HepG2 (cell line): ENCODE measurements around the gene HMGB4. TPM values are rescaled to one million over a fixed set of nuclear protein-coding genes. Genes with fewer than 3 reads are reported as not detected.

ENCODE experiments used
- ATAC-seq: fragments of 200-7000 bp; cut with Tn5 transposase; 3 replicates; pipeline ENCODE4 v1.9.1; 2020; ENCODE audit warnings: mild to moderate bottlenecking, moderate library complexity
- BruUV-seq: library from RNA; stranded (reverse); fragments of 400-500 nt; replicated peaks from 2 replicates; lab custom pipeline; 2021; lab: Mats Ljungman, UMichigan
- CTCF ChIA-PET: fragments of 300-600 bp; formaldehyde crosslinking; extraction: SDS; loops from one replicate; lab custom pipeline; 2021; ENCODE audit warnings: low total read pairs, inconsistent platforms, low intra/inter-chr PET ratio; lab: Yijun Ruan, JAX
- POLR2A ChIA-PET: fragments of 350-600 bp; sonication (Branson Sonifier 250); formaldehyde crosslinking; loops from one replicate; lab custom pipeline; 2020; ENCODE audit warnings: antibody characterized with exemption, inconsistent platforms; lab: Yijun Ruan, JAX
- DNase-seq: peaks from one replicate; pipeline ENCODE4 v3.0.0-alpha.2; 2015; ENCODE audit warnings: low spot score
- FAIRE-seq: peaks from 3 replicates; lab custom pipeline; 2011; peaks lifted over from hg19 to GRCh38; lab: Jason Lieb, UNC
- H2AFZ ChIP-seq: one replicate; pipeline ENCODE4 v1.6.1; 2011; ENCODE audit warnings: low read length, inconsistent platforms
- H3K27ac ChIP-seq: fragments of 300-600 bp; 3 replicates; pipeline ENCODE4 v1.8.0; 2011; ENCODE audit warnings: mixed run types, mild to moderate bottlenecking, mixed read lengths, low read length, inconsistent platforms; ENCODE audit not compliant: insufficient read depth; ENCODE audit errors: extremely low read length
- H3K27me3 ChIP-seq, 2 experiments: fragments of 200-600 bp in 1 of 2; 2 replicates in 1 of 2; 3 replicates in 1 of 2; pipeline versions ENCODE4 v1.6.0 to v1.8.0; 2011; ENCODE audit warnings: low read length in 2 of 2, mild to moderate bottlenecking in 2 of 2, moderate library complexity in 2 of 2, inconsistent platforms in 1 of 2; ENCODE audit not compliant: insufficient read depth in 2 of 2, control insufficient read depth in 1 of 2
- H3K36me3 ChIP-seq, 2 experiments: fragments of 200-600 bp in 1 of 2; replicated peaks in 1 of 2; 2 replicates in 1 of 2; 3 replicates in 1 of 2; pipeline versions ENCODE4 v1.5.1 to v1.8.0; 2011; ENCODE audit warnings: low read length in 2 of 2, inconsistent platforms in 1 of 2; ENCODE audit not compliant: insufficient read depth in 2 of 2, control insufficient read depth in 1 of 2
- H3K4me1 ChIP-seq: 2 replicates; pipeline ENCODE4 v1.5.1; 2012; ENCODE audit warnings: low read length, inconsistent platforms; ENCODE audit not compliant: insufficient read depth
- H3K4me2 ChIP-seq: 2 replicates; pipeline ENCODE4 v1.6.0; 2011; ENCODE audit warnings: low read depth, low read length, inconsistent platforms
- H3K4me3 ChIP-seq, 3 experiments: fragments of 200-600 bp in 1 of 3; sonication (generic), shearing (Covaris generic) in 1 of 3; replicated peaks in 1 of 3; 2 replicates each; pipeline ENCODE4 v1.5.1; 2011 to 2016; ENCODE audit warnings: low read length in 3 of 3, inconsistent platforms in 2 of 3, low read depth in 2 of 3, mild to moderate bottlenecking in 2 of 3, control low read depth in 1 of 3, mixed read lengths in 1 of 3; ENCODE audit not compliant: insufficient read depth in 1 of 3
- H3K79me2 ChIP-seq: one replicate; pipeline ENCODE4 v1.6.1; 2011; ENCODE audit warnings: low read length, inconsistent platforms; ENCODE audit not compliant: insufficient read depth
- H3K9ac ChIP-seq: 2 replicates; pipeline ENCODE4 v1.6.0; 2011; ENCODE audit warnings: mild to moderate bottlenecking, low read depth, low read length, inconsistent platforms; ENCODE audit not compliant: insufficient read depth
- H3K9me3 ChIP-seq: 2 replicates; pipeline ENCODE4 v1.5.1; 2012; ENCODE audit warnings: mild to moderate bottlenecking, low read length
- H4K20me1 ChIP-seq: 2 replicates; pipeline ENCODE4 v1.6.0; 2011; ENCODE audit warnings: inconsistent platforms, mild to moderate bottlenecking, low read length, moderate library complexity; ENCODE audit not compliant: insufficient read depth
- ATF7 ChIP-seq, 2 experiments: fragments of 450-650 bp in 1 of 2; sonication (generic) in 1 of 2; formaldehyde crosslinking in 1 of 2; IDR thresholded peaks; 2 replicates each; pipeline versions ENCODE4 v1.4.0 to v1.6.1; 2016 to 2020; ENCODE audit warnings: antibody characterized with exemption in 1 of 2, mild to moderate bottlenecking in 1 of 2, missing genetic modification reagents in 1 of 2
- CEBPG ChIP-seq: IDR thresholded peaks from 2 replicates; pipeline ENCODE4 v1.6.1; 2016
- CERS6 ChIP-seq: sonication (generic); formaldehyde crosslinking; IDR thresholded peaks from 2 replicates; pipeline ENCODE4 v1.5.0; 2020; ENCODE audit warnings: missing genetic modification reagents
- CREM ChIP-seq, 2 experiments: sonication (generic) in 1 of 2; formaldehyde crosslinking in 1 of 2; IDR thresholded peaks; 2 replicates each; pipeline versions ENCODE4 v1.4.0 to v1.6.1; 2016 to 2020; ENCODE audit warnings: antibody characterized with exemption in 1 of 2, mild to moderate bottlenecking in 1 of 2, missing genetic modification reagents in 1 of 2
- FOXJ3 ChIP-seq: sonication (generic); formaldehyde crosslinking; IDR thresholded peaks from 2 replicates; pipeline ENCODE4 v1.4.0; 2020; ENCODE audit warnings: missing genetic modification reagents, mild to moderate bottlenecking, borderline replicate concordance
- HNRNPLL ChIP-seq: fragments of 200-400 bp; formaldehyde crosslinking; IDR thresholded peaks from 2 replicates; pipeline ENCODE4 v1.6.1; 2017; ENCODE audit warnings: mild to moderate bottlenecking, low read depth, low read length; ENCODE audit not compliant: poor library complexity, severe bottlenecking
- IRF2 ChIP-seq: IDR thresholded peaks from 2 replicates; pipeline ENCODE4 v1.6.1; 2018; ENCODE audit warnings: missing genetic modification reagents, missing compliant biosample characterization
- KAT8 ChIP-seq: IDR thresholded peaks from 2 replicates; pipeline ENCODE4 v1.6.1; 2016; ENCODE audit warnings: missing genetic modification reagents, missing compliant biosample characterization
- PRPF4 ChIP-seq: fragments of 200-400 bp; formaldehyde crosslinking; IDR thresholded peaks from 2 replicates; pipeline ENCODE4 v1.6.1; 2016; ENCODE audit warnings: low read length, low read depth; ENCODE audit not compliant: poor library complexity, severe bottlenecking
- RFX3 ChIP-seq: IDR thresholded peaks from 2 replicates; pipeline ENCODE4 v1.6.1; 2016; ENCODE audit warnings: missing biosample characterization, missing genetic modification reagents
- TCF12 ChIP-seq, 2 experiments: fragments of 450-650 bp in 1 of 2; sonication (generic) in 1 of 2; formaldehyde crosslinking in 1 of 2; IDR thresholded peaks; 2 replicates each; pipeline versions ENCODE4 v1.6.1 to v1.8.0; 2017 to 2022; ENCODE audit warnings: antibody characterized with exemption in 1 of 2, mild to moderate bottlenecking in 1 of 2, missing genetic modification reagents in 1 of 2, moderate library complexity in 1 of 2
- ZBTB7A ChIP-seq: sonication (generic); formaldehyde crosslinking; IDR thresholded peaks from 2 replicates; pipeline ENCODE4 v1.8.0; 2022; ENCODE audit warnings: mild to moderate bottlenecking, missing genetic modification reagents
- ZNF205 ChIP-seq: IDR thresholded peaks from 2 replicates; pipeline ENCODE4 v1.6.1; 2018; ENCODE audit warnings: missing biosample characterization, missing genetic modification reagents
- ZNF468 ChIP-seq: sonication (generic); formaldehyde crosslinking; IDR thresholded peaks from 2 replicates; pipeline ENCODE4 v1.8.0; 2022; ENCODE audit warnings: mild to moderate bottlenecking, moderate library complexity, missing genetic modification reagents
- ZNF496 ChIP-seq: sonication (generic); formaldehyde crosslinking; IDR thresholded peaks from 2 replicates; pipeline ENCODE4 v1.8.1; 2023; ENCODE audit warnings: mild to moderate bottlenecking, moderate library complexity, missing genetic modification reagents; ENCODE audit not compliant: insufficient replicate concordance
- ZSCAN30 ChIP-seq: sonication (generic); formaldehyde crosslinking; IDR thresholded peaks from 2 replicates; pipeline ENCODE4 v1.5.0; 2020; ENCODE audit warnings: mild to moderate bottlenecking, missing genetic modification reagents
- WGBS: methylation state at CpG from one replicate; pipeline ENCODE4 v1.1.6; 2017; ENCODE audit warnings: low lambda C conversion rate; 5-methylcytosine and 5-hydroxymethylcytosine counted together
- in situ Hi-C: cut with HindIII; loops from 2 replicates; pipeline ENCODE4 v1.10.0; 2017; ENCODE audit warnings: low pct_unique_long_range_greater_than_20kb; ENCODE audit not compliant: extremely low pct_ligation_motif_present
- intact Hi-C: fragments of 100-400 bp; cut with micrococcal nuclease; formaldehyde crosslinking; loops from one replicate; pipeline ENCODE4 v1.10.0; 2022; ENCODE audit not compliant: unreplicated experiment
- polyA plus RNA-seq, 8 experiments: library from polyadenylated mRNA; depleted of rRNA in 3 of 8; stranded (reverse) in 7 of 8; unstranded in 1 of 8; fragments of >200 nt; fragmentation: Illumina TruSeq in 4 of 8; extraction: Trizol in 4 of 8; gene quantifications; 2 replicates each; pipeline versions ENCODE4 v1.2.1 to v1.2.3, GENCODE V29; 2011 to 2016; ENCODE audit warnings: low read depth in 4 of 8, missing spikeins in 1 of 8, mixed read lengths in 1 of 8; ENCODE audit not compliant: insufficient read depth in 1 of 8
- total RNA-seq, 5 experiments: library from RNA; depleted of rRNA; stranded (reverse); fragments of >200 nt; fragmentation: Illumina TruSeq; extraction: Trizol; gene quantifications; 2 replicates each; pipeline ENCODE4 v1.2.3, GENCODE V29; 2016; ENCODE audit warnings: low read depth in 1 of 5
- TF ChIP-seq, protein P1 (sequence below): sonication (generic); formaldehyde crosslinking; IDR thresholded peaks from 2 replicates; pipeline ENCODE4 v1.8.1; 2023; ENCODE audit warnings: mild to moderate bottlenecking, inconsistent platforms, moderate library complexity, missing genetic modification reagents, borderline replicate concordance

The HMGB4 gene
- total and polyA plus RNA-seq, 2 of the 13 experiments (the other 11 are each of a cell fraction or from before 2014, with no cell fraction given) = not detected

DNA sequence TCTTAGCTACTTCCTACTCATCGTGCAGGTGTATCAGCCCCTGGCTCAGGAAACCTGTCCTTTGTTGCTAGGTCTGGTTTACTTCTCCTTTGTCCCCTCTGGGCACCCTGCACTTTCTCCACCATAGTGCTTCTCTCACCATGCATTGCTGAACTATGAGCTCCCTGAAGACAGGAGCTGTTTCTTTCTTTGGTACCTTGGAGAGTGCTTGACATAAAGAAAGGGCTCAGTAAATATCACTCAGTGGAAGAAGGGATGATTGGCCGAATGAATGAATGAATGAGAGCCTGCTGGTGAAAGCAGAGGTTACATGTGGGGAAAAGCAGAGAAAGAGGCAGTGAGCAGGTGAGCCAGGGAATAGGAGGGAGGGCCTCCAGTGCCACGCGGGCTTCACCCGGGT is 9.8 kb upstream of the HMGB4 start:
- H3K27ac ChIP-seq = no peak overlapping the region
- H2AFZ ChIP-seq = no peak overlapping the region
- H3K79me2 ChIP-seq = no peaks in the 10 kb centered on the region
- no peak for ATAC-seq
- no peak overlapping the region for H3K4me3 ChIP-seq
- no peak for FAIRE-seq
- no peaks in the 10 kb centered on the region for H4K20me1 ChIP-seq
- H3K4me2 ChIP-seq = no peak overlapping the region
- no peaks in the 10 kb centered on the region for H3K9me3 ChIP-seq
- H3K27me3 ChIP-seq = no peaks in the 10 kb centered on the region; a peak in 1 of 5 replicates
- no peak overlapping the region for H3K9ac ChIP-seq
- WGBS = 27% methylated on average over 5 of the region's 5 CpGs
- ChIA-PET POLR2A (no interaction called here), CTCF (no interaction called here)
- in situ Hi-C loops = no loop called here
- intact Hi-C loops = no loop called here
- BruUV-seq = no TSS peak
- no peak for DNase-seq
- no peaks in the 10 kb centered on the region for H3K4me1 ChIP-seq
- TF ChIP-seq ZNF468 (CRISPR knock-in tag) (no peak), ATF7 (IDR thresholded peaks at IDR 0.05) (no peak), ATF7 (CRISPR knock-in tag; IDR thresholded peaks at IDR 0.05) (no peak), PRPF4 (no peak), TCF12 (IDR thresholded peaks at IDR 0.05) (no peak), TCF12 (CRISPR knock-in tag; IDR thresholded peaks at IDR 0.05) (no peak), KAT8 (CRISPR knock-in tag) (no peak), HNRNPLL (no peak), ZNF205 (CRISPR knock-in tag) (no peak), IRF2 (CRISPR knock-in tag) (no peak), FOXJ3 (CRISPR knock-in tag) (no peak), CERS6 (CRISPR knock-in tag) (no peak), ZBTB7A (CRISPR knock-in tag) (no peak), RFX3 (no peak), CEBPG (CRISPR knock-in tag) (no peak), CREM (IDR thresholded peaks at IDR 0.05) (no peak), CREM (CRISPR knock-in tag; IDR thresholded peaks at IDR 0.05) (no peak), ZSCAN30 (CRISPR knock-in tag) (no peak), ZNF496 (CRISPR knock-in tag) (no peak)
- TF ChIP-seq, protein P1, sequence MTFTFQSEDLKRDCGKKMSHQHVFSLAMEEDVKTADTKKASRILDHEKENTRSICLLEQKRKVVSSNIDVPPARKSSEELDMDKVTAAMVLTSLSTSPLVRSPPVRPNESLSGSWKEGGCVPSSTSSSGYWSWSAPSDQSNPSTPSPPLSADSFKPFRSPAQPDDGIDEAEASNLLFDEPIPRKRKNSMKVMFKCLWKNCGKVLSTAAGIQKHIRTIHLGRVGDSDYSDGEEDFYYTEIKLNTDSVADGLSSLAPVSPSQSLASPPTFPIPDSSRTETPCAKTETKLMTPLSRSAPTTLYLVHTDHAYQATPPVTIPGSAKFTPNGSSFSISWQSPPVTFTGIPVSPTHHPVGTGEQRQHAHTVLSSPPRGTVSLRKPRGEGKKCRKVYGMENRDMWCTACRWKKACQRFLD (CRISPR knock-in tag) = no peak
- H3K36me3 ChIP-seq = no peaks in the 10 kb centered on the region
